ENCODE measurements around the gene SCIMP. TPM values are rescaled to one million over a fixed set of nuclear protein-coding genes. Genes with fewer than 3 reads are reported as not detected.
A peak's percentile ranks its signal among the peaks of the same experiment; 100 is the strongest.

SCIMP gene
- total and polyA plus RNA-seq, 9 of the 15 experiments (the other 6 are each of a cell fraction or from before 2014, with no cell fraction given), result 0.01 to 0.11 (median 0.04) TPM; not detected in 6

GRCh38 chr17:5281814-5282641 is 47.4 kb upstream of the SCIMP start, which contains the start of gene RABEP1 (continued):
- TF ChIP-seq, protein P1, sequence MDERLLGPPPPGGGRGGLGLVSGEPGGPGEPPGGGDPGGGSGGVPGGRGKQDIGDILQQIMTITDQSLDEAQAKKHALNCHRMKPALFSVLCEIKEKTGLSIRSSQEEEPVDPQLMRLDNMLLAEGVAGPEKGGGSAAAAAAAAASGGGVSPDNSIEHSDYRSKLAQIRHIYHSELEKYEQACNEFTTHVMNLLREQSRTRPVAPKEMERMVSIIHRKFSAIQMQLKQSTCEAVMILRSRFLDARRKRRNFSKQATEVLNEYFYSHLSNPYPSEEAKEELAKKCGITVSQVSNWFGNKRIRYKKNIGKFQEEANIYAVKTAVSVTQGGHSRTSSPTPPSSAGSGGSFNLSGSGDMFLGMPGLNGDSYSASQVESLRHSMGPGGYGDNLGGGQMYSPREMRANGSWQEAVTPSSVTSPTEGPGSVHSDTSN (CRISPR knock-in tag; IDR thresholded peaks at IDR 0.05; ENCODE audit: low read depth), result no peak
- TF ChIP-seq, protein P1 (tag; conservative IDR thresholded peaks at IDR 0.05; ENCODE audit: low read depth), result no peak
- TF ChIP-seq BRD9 (IDR thresholded peaks at IDR 0.05; ENCODE audit: low read depth, partially characterized antibody) (no peak), ZNF212 (CRISPR knock-in tag; IDR thresholded peaks at IDR 0.05) (no peak), OTX1 (CRISPR knock-in tag; IDR thresholded peaks at IDR 0.05) (no peak), THAP12 (CRISPR knock-in tag; IDR thresholded peaks at IDR 0.05) (0 out of 2 replicates have a peak, but pooled peaks have one; percentile 9), DPF2 (IDR thresholded peaks at IDR 0.05) (0 out of 2 replicates have a peak, but pooled peaks have one; percentile 12), MEIS2 (IDR thresholded peaks at IDR 0.05; ENCODE audit: partially characterized antibody) (peak; percentile 53), PHF8 (IDR thresholded peaks at IDR 0.05; ENCODE audit: borderline replicate concordance, low read length) (peak; percentile 72; the same call in 1 of the 2 replicates), PTBP1 (IDR thresholded peaks at IDR 0.05; ENCODE audit: low read depth, low read length) (no peak), BRCA1 (IDR thresholded peaks at IDR 0.05) (no peak), BRCA1 (CRISPR knock-in tag; IDR thresholded peaks at IDR 0.05) (no peak), ZNF79 (CRISPR knock-in tag; IDR thresholded peaks at IDR 0.05; ENCODE audit: low read depth) (no peak), HMG20A (CRISPR knock-in tag; conservative IDR thresholded peaks at IDR 0.05) (no peak), BACH1 (tag; IDR thresholded peaks at IDR 0.05) (no peak), U2AF2 (optimal IDR thresholded peaks at IDR 0.05; ENCODE audit: low read depth, low read length) (no peak), KDM5B (IDR thresholded peaks at IDR 0.05; ENCODE audit: insufficient replicate concordance, low read depth, low read length) (peak; percentile 15), ZFX (CRISPR knock-in tag; IDR thresholded peaks at IDR 0.05) (peak; percentile 55), CCNT2 (IDR thresholded peaks at IDR 0.05; ENCODE audit: borderline replicate concordance, extremely low read depth, insufficient read length, low read depth, low read length) (peak; percentile 29), FOXJ2 (tag; IDR thresholded peaks at IDR 0.05) (no peak), NFATC3 (IDR thresholded peaks at IDR 0.05) (no peak), ETV6 (IDR thresholded peaks at IDR 0.05; ENCODE audit: borderline replicate concordance in 1 of 2, low read depth in 2 of 2, low read length in 1 of 2) (no peak), ETV6 (CRISPR knock-in tag; IDR thresholded peaks at IDR 0.05; ENCODE audit: borderline replicate concordance) (no peak), POLR2G (IDR thresholded peaks at IDR 0.05; ENCODE audit: low read depth, low read length) (peak; percentile 81), C11orf30 (IDR thresholded peaks at IDR 0.05; ENCODE audit: low read depth) (no peak), EHMT2 (IDR thresholded peaks at IDR 0.05) (no peak)
